Large intestine (tissue), 3 donors: ENCODE data around the gene CCNQ. TPM values are rescaled to one million over a fixed set of nuclear protein-coding genes. Genes with fewer than 3 reads are reported as not detected.
A peak's percentile ranks its signal among the peaks of the same experiment; 100 is the strongest.

Source experiments
- DNase-seq, 2 donors: peaks; one replicate each; pipeline versions ENCODE4 v3.0.0 to v3.0.0-alpha.2; 2013
- H3K27ac ChIP-seq: one replicate; pipeline ENCODE4 v1.5.1; 2013; ENCODE audit warnings: low read length
- H3K27me3 ChIP-seq: 2 replicates; pipeline ENCODE4 v1.6.1; 2013; ENCODE audit warnings: low read length; ENCODE audit not compliant: control insufficient read depth, insufficient read depth
- H3K36me3 ChIP-seq: 2 replicates; pipeline ENCODE4 v1.6.1; 2013; ENCODE audit warnings: low read length; ENCODE audit not compliant: control insufficient read depth, insufficient read depth
- H3K4me1 ChIP-seq: one replicate; pipeline ENCODE4 v1.6.1; 2013; ENCODE audit warnings: low read length; ENCODE audit not compliant: control insufficient read depth, insufficient read depth
- H3K4me3 ChIP-seq: one replicate; pipeline ENCODE4 v1.5.1; 2013; ENCODE audit warnings: low read length
- H3K9me3 ChIP-seq: one replicate; pipeline ENCODE4 v1.6.1; 2013; ENCODE audit warnings: mild to moderate bottlenecking, low read depth, low read length, moderate library complexity; ENCODE audit not compliant: control insufficient read depth
- WGBS: methylation state at CpG from one replicate; pipeline ENCODE4 v1.1.5; 2013; ENCODE audit warnings: low lambda C conversion rate; ENCODE audit not compliant: insufficient coverage; 5-methylcytosine and 5-hydroxymethylcytosine counted together
- polyA plus RNA-seq: library from polyadenylated mRNA; unstranded; fragments of 120-200 nt; gene quantifications from one replicate; pipeline ENCODE4 v1.2.1, GENCODE V29; 2013

Gene CCNQ
- polyA plus RNA-seq, 1 donor = 15.9 TPM

DNA sequence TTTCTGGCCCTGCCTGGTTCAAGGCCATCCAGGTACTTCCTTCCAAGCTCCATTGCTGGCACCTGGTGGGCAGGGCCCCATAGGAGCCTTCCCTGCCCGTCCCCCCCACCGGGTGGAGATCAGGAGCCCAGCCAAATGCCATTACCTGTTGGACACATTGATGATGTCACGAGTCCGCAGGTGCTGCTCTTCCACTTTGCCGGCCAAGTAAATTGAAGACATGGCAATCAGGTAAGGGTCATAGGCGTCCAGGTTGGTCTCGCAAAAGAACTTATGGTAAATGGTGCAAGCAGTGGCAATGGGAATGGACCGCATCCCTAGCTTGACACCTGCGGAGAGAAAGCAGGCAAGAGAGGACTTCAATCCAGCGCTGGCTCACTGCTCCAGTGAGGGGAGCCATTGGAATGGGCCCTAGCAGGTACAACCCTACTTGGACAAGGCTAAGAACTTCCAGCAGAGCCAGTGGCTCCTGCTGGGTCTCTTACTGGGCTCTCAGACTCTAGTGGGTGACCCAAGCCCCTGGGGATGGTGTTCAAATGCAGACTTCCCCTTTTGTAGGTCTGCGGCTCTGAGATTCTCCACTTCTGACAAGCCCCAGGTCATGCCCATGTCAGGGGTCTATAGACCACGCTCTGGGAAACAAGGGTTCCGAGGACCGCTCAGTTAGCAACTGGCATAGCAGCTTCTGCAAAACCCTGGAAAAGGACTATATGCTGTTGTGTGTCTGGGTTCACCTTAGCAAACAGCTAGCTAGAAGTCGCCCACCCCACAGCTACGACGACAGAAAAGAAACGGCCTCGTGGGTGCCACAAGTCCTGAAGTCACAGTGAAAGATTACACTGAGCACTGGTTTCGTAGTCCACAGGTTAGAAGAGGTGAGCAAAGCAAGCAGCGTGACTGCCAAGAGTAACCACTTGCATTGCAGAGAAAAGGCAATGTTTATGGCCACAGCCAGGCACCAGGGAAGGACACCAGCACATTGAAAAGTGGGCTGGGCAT lies 2.8 kb downstream of the CCNQ start:
- Histone ChIP-seq H3K27ac (no peak overlapping the region), H3K4me3 (no peak overlapping the region), H3K4me1 (peaks cover 10% of the 10 kb centered on the region), H3K36me3 (peaks cover 12% of the 10 kb centered on the region), H3K9me3 (no peaks in the 10 kb centered on the region), H3K27me3 (no peaks in the 10 kb centered on the region)
- DNase-seq = no peak
- no CpG with 5 or more reads among the region's 21 CpGs for WGBS

- H3K4me3 ChIP-seq = no peak overlapping the region
- no peaks in the 10 kb centered on the region for H3K9me3 ChIP-seq
- no peaks in the 10 kb centered on the region for H3K27me3 ChIP-seq
- H3K36me3 ChIP-seq = peaks cover 17% of the 10 kb centered on the region
- no CpG with 5 or more reads among the region's 11 CpGs for WGBS
- peaks cover 6% of the 10 kb centered on the region for H3K4me1 ChIP-seq
- no peak for DNase-seq
- no peak overlapping the region for H3K27ac ChIP-seq
Measured at GRCh38 chrX:153595387-153595786, 3.6 kb downstream of the CCNQ start.

DNA sequence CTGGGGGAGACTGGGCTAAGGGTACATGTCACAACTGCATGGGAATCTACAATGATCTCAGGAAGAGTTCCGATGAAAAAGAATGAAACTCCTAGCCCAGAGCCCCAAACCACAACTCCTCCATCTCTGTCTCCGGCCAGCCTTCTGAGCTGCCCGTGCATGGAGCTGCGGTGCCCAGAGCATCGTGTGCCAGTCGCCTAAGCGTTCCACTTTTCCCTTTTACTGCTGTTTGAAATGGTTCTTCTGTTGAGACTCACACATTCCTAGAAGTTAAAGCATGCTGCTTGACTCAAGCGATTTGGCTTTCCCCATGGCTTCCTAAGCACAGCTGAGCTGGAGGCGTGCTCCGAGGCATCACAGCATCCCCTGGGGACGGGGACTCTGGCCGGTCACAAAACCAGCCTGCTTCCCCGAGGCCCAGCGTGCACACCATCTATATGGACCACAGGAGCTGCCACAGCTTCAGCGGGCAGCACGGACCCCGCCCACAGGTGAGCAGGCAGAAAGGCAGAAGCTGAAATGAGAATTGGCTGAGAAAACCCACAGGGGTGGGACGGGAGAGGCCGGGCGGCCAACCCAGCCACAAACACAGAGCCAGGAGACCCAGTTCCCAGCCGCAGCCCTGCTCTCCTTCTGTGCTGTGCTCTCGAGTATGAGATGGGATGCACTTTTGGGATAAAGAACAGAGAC lies 5.0 kb downstream of the CCNQ start:
- H3K9me3 ChIP-seq = no peaks in the 10 kb centered on the region
- no peak overlapping the region for H3K4me3 ChIP-seq
- H3K36me3 ChIP-seq = peaks cover 17% of the 10 kb centered on the region
- DNase-seq = no peak
- H3K4me1 ChIP-seq = no peaks in the 10 kb centered on the region
- WGBS = no CpG with 5 or more reads among the region's 22 CpGs
- H3K27ac ChIP-seq = no peak overlapping the region
- H3K27me3 ChIP-seq = no peaks in the 10 kb centered on the region

DNA sequence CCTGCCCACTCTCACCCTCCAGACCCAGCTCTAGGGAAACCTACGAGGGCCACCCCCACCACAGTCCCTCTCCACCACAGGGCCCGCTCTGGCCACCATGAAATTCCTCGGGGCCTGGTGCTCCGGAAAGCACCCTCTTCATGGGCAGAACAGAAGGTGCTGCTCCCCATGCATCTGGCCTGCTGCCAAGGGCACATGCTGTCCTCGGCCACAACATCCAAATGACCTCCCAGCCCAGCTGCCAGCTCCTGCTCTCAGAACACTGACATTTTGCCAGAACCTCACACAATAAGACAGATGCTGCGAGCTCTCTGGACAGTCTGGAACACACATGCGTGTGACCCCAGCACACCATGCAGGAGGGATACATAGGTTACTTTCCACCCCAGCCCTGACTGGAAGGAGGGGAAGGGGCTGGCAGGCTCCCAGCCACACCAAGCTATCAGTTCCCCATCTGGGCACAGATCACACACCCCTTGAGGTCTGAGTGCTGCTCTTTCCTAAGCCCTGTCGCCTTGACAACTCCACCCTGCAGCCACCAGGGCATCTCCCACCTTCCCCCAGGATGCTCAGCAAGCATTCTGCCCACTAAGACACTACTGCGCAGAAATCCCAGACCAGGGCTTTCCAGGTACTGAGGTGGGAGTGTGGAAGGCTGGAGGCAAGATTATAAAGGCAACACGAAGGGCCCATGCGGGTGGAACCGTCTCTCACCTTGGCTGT lies 5.8 kb downstream of the CCNQ start:
- Histone ChIP-seq H3K4me3 (no peak overlapping the region), H3K27me3 (no peaks in the 10 kb centered on the region), H3K27ac (no peak overlapping the region), H3K9me3 (no peaks in the 10 kb centered on the region), H3K36me3 (peaks cover 17% of the 10 kb centered on the region), H3K4me1 (no peaks in the 10 kb centered on the region)
- DNase-seq = no peak
- WGBS = no CpG with 5 or more reads among the region's 12 CpGs

- DNase-seq = no peak
- Histone ChIP-seq H3K36me3 (peaks cover 24% of the 10 kb centered on the region), H3K4me3 (no peak overlapping the region), H3K27me3 (no peaks in the 10 kb centered on the region), H3K4me1 (no peaks in the 10 kb centered on the region), H3K9me3 (no peaks in the 10 kb centered on the region), H3K27ac (no peak overlapping the region)
- WGBS = no CpG with 5 or more reads among the region's 30 CpGs
Measured at GRCh38 chrX:153592091-153592833, 6.7 kb downstream of the CCNQ start.

- Histone ChIP-seq H3K27ac (no peak overlapping the region), H3K9me3 (no peaks in the 10 kb centered on the region), H3K4me3 (no peak overlapping the region), H3K27me3 (no peaks in the 10 kb centered on the region), H3K36me3 (peaks cover 27% of the 10 kb centered on the region), H3K4me1 (no peaks in the 10 kb centered on the region)
- no CpG with 5 or more reads among the region's 26 CpGs for WGBS
- DNase-seq = peak in 1 of 2 donors; percentile 24
Measured at GRCh38 chrX:153590961-153591956, 7.7 kb downstream of the CCNQ start.

- H3K4me3 ChIP-seq = no peak overlapping the region
- H3K9me3 ChIP-seq = no peaks in the 10 kb centered on the region
- no peak for DNase-seq
- no CpG with 5 or more reads among the region's 29 CpGs for WGBS
- peaks cover 22% of the 10 kb centered on the region for H3K36me3 ChIP-seq
- no peaks in the 10 kb centered on the region for H3K27me3 ChIP-seq
- H3K4me1 ChIP-seq = no peaks in the 10 kb centered on the region
- no peak overlapping the region for H3K27ac ChIP-seq
Measured at GRCh38 chrX:153588782-153589446, 10.0 kb downstream of the CCNQ start.

GRCh38 chrX:153588021-153588781 lies 10.7 kb downstream of the CCNQ start:
- H3K4me1 ChIP-seq = no peaks in the 10 kb centered on the region
- DNase-seq = no peak
- no peaks in the 10 kb centered on the region for H3K9me3 ChIP-seq
- H3K27ac ChIP-seq = no peak overlapping the region
- peaks cover 17% of the 10 kb centered on the region for H3K36me3 ChIP-seq
- no peaks in the 10 kb centered on the region for H3K27me3 ChIP-seq
- WGBS = no CpG with 5 or more reads among the region's 18 CpGs
- no peak overlapping the region for H3K4me3 ChIP-seq
